ENCODE results near the gene C5orf34.

Gene C5orf34

DNA sequence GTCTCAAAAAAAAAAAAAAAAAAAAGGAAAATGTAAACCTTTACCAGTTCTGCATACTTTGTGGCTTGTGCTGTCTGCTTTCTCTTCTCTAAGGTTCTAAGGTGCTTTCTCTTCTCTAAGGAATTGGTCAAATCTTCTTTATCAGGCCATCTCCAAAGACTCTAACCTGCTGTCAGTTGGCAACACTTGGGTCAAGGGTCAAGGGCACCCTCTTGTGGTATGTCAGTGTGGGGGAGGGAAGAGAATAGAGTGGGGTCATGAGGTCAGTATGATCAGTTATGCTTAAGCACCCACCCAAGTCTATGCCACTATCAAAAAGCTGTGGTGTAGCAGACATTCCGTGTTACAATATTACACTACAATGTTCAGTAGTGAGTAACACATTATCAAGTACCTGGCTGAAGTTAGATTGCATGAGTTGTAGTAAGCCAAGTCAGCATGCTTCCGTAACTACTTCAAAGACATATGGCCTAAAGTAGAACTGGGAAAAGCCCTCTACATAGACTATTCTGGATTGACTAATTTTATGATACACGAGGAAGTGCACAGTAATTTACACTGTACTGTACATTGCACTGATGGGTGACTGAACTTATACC, 77.8 kb downstream of the C5orf34 start:
- peaks cover 11 to 18% of the 10 kb centered on the region in 2 donors for H3K4me1 ChIP-seq (ENCODE audit: control insufficient read depth in 1 of 2, insufficient read depth in 2 of 2, low read length in 2 of 2)
- no peaks in the 10 kb centered on the region for H3K9me3 ChIP-seq (ENCODE audit: control insufficient read depth in 1 of 2, low read length in 2 of 2)
- no peaks in the 10 kb centered on the region for H3K36me3 ChIP-seq (ENCODE audit: control insufficient read depth in 1 of 2, insufficient read depth in 2 of 2, low read length in 2 of 2)
- H3K27me3 ChIP-seq (ENCODE audit: control insufficient read depth in 1 of 2, insufficient read depth in 2 of 2, low read length in 2 of 2) = no peaks in the 10 kb centered on the region
- no peak overlapping the region for H3K4me3 ChIP-seq (ENCODE audit: low read depth in 1 of 2, low read length in 2 of 2)
- no peak overlapping the region for H3K9ac ChIP-seq (ENCODE audit: low read depth in 1 of 2, low read length in 2 of 2)
- no peak overlapping the region for H3K27ac ChIP-seq (ENCODE audit: low read depth, low read length)

Data from duodenal mucosa (tissue), 2 donors.